KG1 (cell line): ENCODE data around the gene RPTN.

Experiments used
- DNase-seq: peaks from one replicate; lab custom pipeline; 2025; lab: John Stamatoyannopoulos, UW

The RPTN gene

GRCh38 chr1:152159144-152159543 lies at the start of gene RPTN:
Gene RPTN, minus strand, starts transcription at chr1:152159228. Its CDS starts 1,339 bp downstream, at chr1:152157889.
- no peak for DNase-seq

GRCh38 chr1:152198982-152199381 lies 40.0 kb upstream of the RPTN start:
- DNase-seq, result no peak

GRCh38 chr1:152197361-152197941 lies 38.4 kb upstream of the RPTN start:
- DNase-seq, result no peak

GRCh38 chr1:152191711-152192110 lies 32.7 kb upstream of the RPTN start:
- DNase-seq, result no peak

- no peak for DNase-seq
These were observed 32.2 kb upstream of the RPTN start for GRCh38 chr1:152191260-152191659.

- DNase-seq, result no peak
These were observed 31.6 kb upstream of the RPTN start for GRCh38 chr1:152190589-152190988.

- peak; percentile 43 for DNase-seq
These were observed 30.8 kb upstream of the RPTN start for GRCh38 chr1:152189657-152190442.

GRCh38 chr1:152188673-152189591 lies 29.9 kb upstream of the RPTN start:
- DNase-seq, result peak; percentile 34

- no peak for DNase-seq
These were observed 27.7 kb upstream of the RPTN start for GRCh38 chr1:152186556-152187285.

GRCh38 chr1:152185544-152186391 lies 26.7 kb upstream of the RPTN start:
- DNase-seq, result no peak

- DNase-seq, result no peak
These were observed 23.9 kb upstream of the RPTN start for GRCh38 chr1:152182944-152183361.

GRCh38 chr1:152182431-152182830 lies 23.4 kb upstream of the RPTN start:
- DNase-seq, result no peak

- DNase-seq, result no peak
These were observed 20.5 kb upstream of the RPTN start for GRCh38 chr1:152179566-152179965.

- DNase-seq, result no peak
These were observed 11.4 kb upstream of the RPTN start for GRCh38 chr1:152170287-152170905.

GRCh38 chr1:152169366-152170025 lies 10.5 kb upstream of the RPTN start:
- no peak for DNase-seq

- no peak for DNase-seq
These were observed 9.5 kb upstream of the RPTN start for GRCh38 chr1:152168535-152168868.

GRCh38 chr1:152167835-152168534 lies 9.0 kb upstream of the RPTN start:
- DNase-seq, result no peak

- DNase-seq, result no peak
These were observed 7.9 kb upstream of the RPTN start for GRCh38 chr1:152166966-152167365.

- no peak for DNase-seq
These were observed 6.5 kb upstream of the RPTN start for GRCh38 chr1:152165286-152166077.
